HepG2 (cell line): ENCODE measurements around the gene HOMEZ. TPM values are rescaled to one million over a fixed set of nuclear protein-coding genes. Genes with fewer than 3 reads are reported as not detected.

Source experiments
- CSRNP1 ChIP-seq: sonication (generic); formaldehyde crosslinking; IDR thresholded peaks from 2 replicates; pipeline ENCODE4 v1.8.1; 2023; ENCODE audit warnings: mild to moderate bottlenecking, missing genetic modification reagents
- FOXP4 ChIP-seq: sonication (generic); formaldehyde crosslinking; IDR thresholded peaks from 2 replicates; pipeline ENCODE4 v1.4.0; 2020; ENCODE audit warnings: missing genetic modification reagents
- HES4 ChIP-seq: sonication (generic); formaldehyde crosslinking; IDR thresholded peaks from 2 replicates; pipeline ENCODE4 v1.9.0; 2021; ENCODE audit warnings: mild to moderate bottlenecking, missing genetic modification reagents, borderline replicate concordance
- NFATC3 ChIP-seq: sonication (generic); formaldehyde crosslinking; IDR thresholded peaks from 2 replicates; pipeline ENCODE4 v1.5.1; 2020; ENCODE audit warnings: mild to moderate bottlenecking, missing genetic modification reagents
- ONECUT2 ChIP-seq: sonication (generic); formaldehyde crosslinking; IDR thresholded peaks from 2 replicates; pipeline ENCODE4 v1.4.0; 2020; ENCODE audit warnings: missing genetic modification reagents
- PHF5A ChIP-seq: IDR thresholded peaks from one replicate; pipeline ENCODE4 v1.6.1; 2018; ENCODE audit warnings: low read depth, missing genetic modification reagents; ENCODE audit not compliant: unreplicated experiment
- PPARG ChIP-seq: conservative IDR thresholded peaks from 2 replicates; pipeline ENCODE4 v1.6.1; 2016; ENCODE audit warnings: missing biosample characterization, missing genetic modification reagents
- SALL2 ChIP-seq: sonication (generic); formaldehyde crosslinking; IDR thresholded peaks from 2 replicates; pipeline ENCODE4 v1.8.1; 2023; ENCODE audit warnings: mild to moderate bottlenecking, missing genetic modification reagents, inconsistent platforms
- SMARCC2 ChIP-seq: fragments of 450-650 bp; IDR thresholded peaks from 2 replicates; pipeline ENCODE4 v1.6.1; 2017; ENCODE audit warnings: antibody characterized with exemption, mild to moderate bottlenecking
- SPEN ChIP-seq: sonication (generic); formaldehyde crosslinking; IDR thresholded peaks from 2 replicates; pipeline ENCODE4 v1.5.1; 2020; ENCODE audit warnings: low read depth, mild to moderate bottlenecking, missing genetic modification reagents
- TERF1 ChIP-seq: sonication (generic); formaldehyde crosslinking; IDR thresholded peaks from 2 replicates; pipeline ENCODE4 v1.8.0; 2022; ENCODE audit warnings: mild to moderate bottlenecking, missing genetic modification reagents, moderate library complexity
- THYN1 ChIP-seq: sonication (generic); formaldehyde crosslinking; IDR thresholded peaks from 2 replicates; pipeline ENCODE4 v1.8.1; 2023; ENCODE audit warnings: low read depth, mild to moderate bottlenecking, moderate library complexity, missing genetic modification reagents, borderline replicate concordance
- ZMYM2 ChIP-seq: sonication (generic); formaldehyde crosslinking; IDR thresholded peaks from 2 replicates; pipeline ENCODE4 v1.8.0; 2022; ENCODE audit warnings: mild to moderate bottlenecking, missing genetic modification reagents
- ZNF225 ChIP-seq: sonication (generic); formaldehyde crosslinking; IDR thresholded peaks from 2 replicates; pipeline ENCODE4 v1.4.0; 2020; ENCODE audit warnings: mild to moderate bottlenecking, missing genetic modification reagents
- ZNF263 ChIP-seq: sonication (generic); formaldehyde crosslinking; IDR thresholded peaks from 2 replicates; pipeline ENCODE4 v1.4.0; 2020; ENCODE audit warnings: missing genetic modification reagents
- ZNF350 ChIP-seq: sonication (generic); formaldehyde crosslinking; IDR thresholded peaks from 2 replicates; pipeline ENCODE4 v1.4.0; 2020; ENCODE audit warnings: mild to moderate bottlenecking, low read depth, missing genetic modification reagents, borderline replicate concordance
- ZNF577 ChIP-seq: sonication (generic); formaldehyde crosslinking; IDR thresholded peaks from 2 replicates; pipeline ENCODE4 v1.4.0; 2020; ENCODE audit warnings: mild to moderate bottlenecking, low read depth, missing genetic modification reagents, borderline replicate concordance
- polyA plus RNA-seq, 8 experiments: library from polyadenylated mRNA; depleted of rRNA in 3 of 8; stranded (reverse) in 7 of 8; unstranded in 1 of 8; fragments of >200 nt; fragmentation: Illumina TruSeq in 4 of 8; extraction: Trizol in 4 of 8; gene quantifications; 2 replicates each; pipeline versions ENCODE4 v1.2.1 to v1.2.3, GENCODE V29; 2011 to 2016; ENCODE audit warnings: low read depth in 4 of 8, missing spikeins in 1 of 8, mixed read lengths in 1 of 8; ENCODE audit not compliant: insufficient read depth in 1 of 8
- total RNA-seq, 5 experiments: library from RNA; depleted of rRNA; stranded (reverse); fragments of >200 nt; fragmentation: Illumina TruSeq; extraction: Trizol; gene quantifications; 2 replicates each; pipeline ENCODE4 v1.2.3, GENCODE V29; 2016; ENCODE audit warnings: low read depth in 1 of 5
- TF ChIP-seq, protein P1 (sequence below): sonication (generic); formaldehyde crosslinking; IDR thresholded peaks from 2 replicates; pipeline ENCODE4 v1.9.0; 2021; ENCODE audit warnings: mild to moderate bottlenecking, missing genetic modification reagents

HOMEZ gene
- total and polyA plus RNA-seq, 2 of the 13 experiments (the other 11 are each of a cell fraction or from before 2014, with no cell fraction given) = 14.5 to 31.8 TPM

- TF ChIP-seq THYN1 (CRISPR knock-in tag) (no peak), PPARG (CRISPR knock-in tag) (no peak), ZNF350 (CRISPR knock-in tag) (0 out of 2 replicates have a peak, but pooled peaks have one; percentile 68), TERF1 (CRISPR knock-in tag) (no peak), ZNF577 (no peak), FOXP4 (CRISPR knock-in tag) (0 out of 2 replicates have a peak, but pooled peaks have one; percentile 43), ZMYM2 (CRISPR knock-in tag) (no peak), ONECUT2 (CRISPR knock-in tag) (no peak), PHF5A (peak; percentile 47), HES4 (CRISPR knock-in tag) (peak; percentile 67; the same call in 1 of the 2 replicates), SMARCC2 (no peak), SALL2 (CRISPR knock-in tag) (no peak), NFATC3 (CRISPR knock-in tag) (no peak), SPEN (CRISPR knock-in tag) (peak; percentile 20; the same call in 1 of the 2 replicates), ZNF263 (CRISPR knock-in tag) (no peak), ZNF225 (CRISPR knock-in tag) (peak; percentile 59), CSRNP1 (no peak)
- TF ChIP-seq, protein P1, sequence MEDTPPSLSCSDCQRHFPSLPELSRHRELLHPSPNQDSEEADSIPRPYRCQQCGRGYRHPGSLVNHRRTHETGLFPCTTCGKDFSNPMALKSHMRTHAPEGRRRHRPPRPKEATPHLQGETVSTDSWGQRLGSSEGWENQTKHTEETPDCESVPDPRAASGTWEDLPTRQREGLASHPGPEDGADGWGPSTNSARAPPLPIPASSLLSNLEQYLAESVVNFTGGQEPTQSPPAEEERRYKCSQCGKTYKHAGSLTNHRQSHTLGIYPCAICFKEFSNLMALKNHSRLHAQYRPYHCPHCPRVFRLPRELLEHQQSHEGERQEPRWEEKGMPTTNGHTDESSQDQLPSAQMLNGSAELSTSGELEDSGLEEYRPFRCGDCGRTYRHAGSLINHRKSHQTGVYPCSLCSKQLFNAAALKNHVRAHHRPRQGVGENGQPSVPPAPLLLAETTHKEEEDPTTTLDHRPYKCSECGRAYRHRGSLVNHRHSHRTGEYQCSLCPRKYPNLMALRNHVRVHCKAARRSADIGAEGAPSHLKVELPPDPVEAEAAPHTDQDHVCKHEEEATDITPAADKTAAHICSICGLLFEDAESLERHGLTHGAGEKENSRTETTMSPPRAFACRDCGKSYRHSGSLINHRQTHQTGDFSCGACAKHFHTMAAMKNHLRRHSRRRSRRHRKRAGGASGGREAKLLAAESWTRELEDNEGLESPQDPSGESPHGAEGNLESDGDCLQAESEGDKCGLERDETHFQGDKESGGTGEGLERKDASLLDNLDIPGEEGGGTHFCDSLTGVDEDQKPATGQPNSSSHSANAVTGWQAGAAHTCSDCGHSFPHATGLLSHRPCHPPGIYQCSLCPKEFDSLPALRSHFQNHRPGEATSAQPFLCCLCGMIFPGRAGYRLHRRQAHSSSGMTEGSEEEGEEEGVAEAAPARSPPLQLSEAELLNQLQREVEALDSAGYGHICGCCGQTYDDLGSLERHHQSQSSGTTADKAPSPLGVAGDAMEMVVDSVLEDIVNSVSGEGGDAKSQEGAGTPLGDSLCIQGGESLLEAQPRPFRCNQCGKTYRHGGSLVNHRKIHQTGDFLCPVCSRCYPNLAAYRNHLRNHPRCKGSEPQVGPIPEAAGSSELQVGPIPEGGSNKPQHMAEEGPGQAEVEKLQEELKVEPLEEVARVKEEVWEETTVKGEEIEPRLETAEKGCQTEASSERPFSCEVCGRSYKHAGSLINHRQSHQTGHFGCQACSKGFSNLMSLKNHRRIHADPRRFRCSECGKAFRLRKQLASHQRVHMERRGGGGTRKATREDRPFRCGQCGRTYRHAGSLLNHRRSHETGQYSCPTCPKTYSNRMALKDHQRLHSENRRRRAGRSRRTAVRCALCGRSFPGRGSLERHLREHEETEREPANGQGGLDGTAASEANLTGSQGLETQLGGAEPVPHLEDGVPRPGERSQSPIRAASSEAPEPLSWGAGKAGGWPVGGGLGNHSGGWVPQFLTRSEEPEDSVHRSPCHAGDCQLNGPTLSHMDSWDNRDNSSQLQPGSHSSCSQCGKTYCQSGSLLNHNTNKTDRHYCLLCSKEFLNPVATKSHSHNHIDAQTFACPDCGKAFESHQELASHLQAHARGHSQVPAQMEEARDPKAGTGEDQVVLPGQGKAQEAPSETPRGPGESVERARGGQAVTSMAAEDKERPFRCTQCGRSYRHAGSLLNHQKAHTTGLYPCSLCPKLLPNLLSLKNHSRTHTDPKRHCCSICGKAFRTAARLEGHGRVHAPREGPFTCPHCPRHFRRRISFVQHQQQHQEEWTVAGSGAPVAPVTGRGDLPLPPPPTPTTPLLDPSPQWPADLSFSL (CRISPR knock-in tag) = no peak
These were observed 47.9 kb downstream of the HOMEZ start, which contains the start of gene RNF212B (continued) for GRCh38 chr14:23237772-23238594.
